ENCODE data around the gene CHID1. TPM values are rescaled to one million over a fixed set of nuclear protein-coding genes. Genes with fewer than 3 reads are reported as not detected.

CHID1 gene
- total and polyA plus RNA-seq, 2 experiments from 2014 or later = 54.1 to 67.3 TPM

- Histone ChIP-seq H3K4me3 (peak within 1 kb of the TSS; percentile 73), H3K9me2 (ENCODE audit: insufficient read depth) (no peaks in the 10 kb centered on the region), H3K4me1 (ENCODE audit: insufficient read depth) (peaks cover 7% of the 10 kb centered on the region; the same call in 1 of the 2 replicates), H3F3A (replicated peaks; ENCODE audit: low read depth) (peaks cover 12% of the 10 kb centered on the region), H3K27me3 (ENCODE audit: insufficient read depth) (no peaks in the 10 kb centered on the region), H3K36me3 (ENCODE audit: insufficient read depth) (no peaks in the 10 kb centered on the region), H4K20me1 (replicated peaks; ENCODE audit: insufficient read depth) (peaks cover 21% of the 10 kb centered on the region), H3K27ac (ENCODE audit: low read depth) (no peak within 1 kb of the TSS), H2AFZ (peak within 1 kb of the TSS; percentile 69; the same call in 1 of the 2 replicates), H3K4me2 (peak within 1 kb of the TSS; percentile 85), H3K79me2 (replicated peaks; ENCODE audit: insufficient read depth) (0 out of 2 replicates have a peak, but pooled peaks cover 5% of the 10 kb centered on the region)
- peaks cover 6% of the 10 kb centered on the region for H3K4me1 Mint-ChIP-seq
- peak; percentile 4 for ATAC-seq
- TF ChIP-seq JUNB (IDR thresholded peaks at IDR 0.05; ENCODE audit: unreplicated experiment) = no peak
- TF ChIP-seq ZNF462 (CRISPR knock-in tag; IDR thresholded peaks at IDR 0.05) = no peak
- no peak for TF ChIP-seq CTCF (conservative IDR thresholded peaks at IDR 0.05; ENCODE audit: low read depth in 2 of 2)
- TF ChIP-seq ZNF331 (CRISPR knock-in tag; IDR thresholded peaks at IDR 0.05; ENCODE audit: low read depth) = no peak
- no peak for TF ChIP-seq CREB1 (CRISPR knock-in tag; IDR thresholded peaks at IDR 0.05; ENCODE audit: low read depth)
- TF ChIP-seq EZH2phosphoT487 (IDR thresholded peaks at IDR 0.05; ENCODE audit: unreplicated experiment) = no peak
- TF ChIP-seq ETS1 (IDR thresholded peaks at IDR 0.05) = no peak
- TF ChIP-seq NANOG (IDR thresholded peaks at IDR 0.05; ENCODE audit: borderline replicate concordance) = no peak
- TF ChIP-seq EZH2 (IDR thresholded peaks at IDR 0.05; ENCODE audit: low read depth, unreplicated experiment) = no peak
- peak; percentile 51 for DNase-seq (ENCODE audit: low spot score)
- H3K27ac Mint-ChIP-seq = no peak within 1 kb of the TSS
- no peaks in the 10 kb centered on the region for H3K9me3 Mint-ChIP-seq
- H3K36me3 Mint-ChIP-seq (ENCODE audit: low read depth) = peaks cover 12% of the 10 kb centered on the region; the same call in 2 of the 3 replicates
- peaks cover 27% of the 10 kb centered on the region for H3K27me3 Mint-ChIP-seq (ENCODE audit: insufficient read depth, low read depth, poor library complexity)
- peak within 1 kb of the TSS; percentile 83 for H3K4me3 Mint-ChIP-seq
Measured at GRCh38 chr11:818396-819128, 92.0 kb downstream of the CHID1 start, which contains the start of gene PNPLA2. TSS of gene PNPLA2 (plus strand) at chr11:818914. CDS start at chr11:819719, 805 bp downstream.

All from GM23338 (cell line).